ELR (cell line): ENCODE data around the gene CENPL.

Experiments
- DNase-seq: peaks from one replicate; pipeline ENCODE4 v3.0.0-alpha.2; 2015; ENCODE audit warnings: low read depth

CENPL gene

GRCh38 chr1:173757666-173758065 lies 67.0 kb downstream of the CENPL start:
- DNase-seq = no peak

GRCh38 chr1:173753830-173754229 lies 70.9 kb downstream of the CENPL start:
- no peak for DNase-seq
